ENCODE data around the gene THAP2.
"Not testable (repeated sequence)": the region's sequence is repeated elsewhere in the genome, so short reads cannot be mapped to it uniquely, and the experiment has no call there.

The THAP2 gene

DNA sequence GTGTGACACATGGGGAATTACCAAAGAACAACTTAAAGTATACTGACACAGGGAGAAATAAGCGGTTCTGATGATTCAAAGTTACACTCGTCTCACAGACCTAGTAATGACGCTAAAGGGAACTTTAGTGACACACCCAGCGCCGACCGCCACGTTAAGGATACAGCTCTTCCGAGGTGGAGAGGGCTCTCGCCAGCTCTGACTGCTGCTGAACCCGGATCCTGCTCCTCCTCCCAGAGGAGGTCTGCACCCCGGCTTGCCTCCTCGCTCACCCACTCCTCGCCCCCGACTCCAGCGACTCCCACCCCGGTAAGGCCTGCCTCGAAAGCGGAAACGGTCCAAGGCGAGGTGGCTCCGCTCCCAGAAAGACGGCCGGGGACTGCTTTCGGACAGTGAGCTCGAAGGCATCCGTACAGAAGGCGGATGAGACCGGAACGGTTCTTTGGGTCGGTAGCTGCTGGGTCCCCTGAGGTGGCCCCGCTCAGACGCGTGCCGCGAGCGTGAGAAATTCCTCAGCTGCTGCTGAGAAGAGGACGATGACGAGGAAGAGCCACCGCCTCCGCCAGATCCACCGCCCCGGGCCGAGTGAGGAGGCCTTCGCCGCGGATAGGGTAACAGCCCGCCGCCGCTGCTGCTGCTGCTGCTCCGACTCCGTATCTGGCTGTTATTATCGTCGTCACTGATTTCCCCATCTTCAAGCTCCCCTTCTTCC, 1.1 kb upstream of the THAP2 start:
- DNase-seq (ENCODE audit: low spot score), result peak; percentile 31

DNA sequence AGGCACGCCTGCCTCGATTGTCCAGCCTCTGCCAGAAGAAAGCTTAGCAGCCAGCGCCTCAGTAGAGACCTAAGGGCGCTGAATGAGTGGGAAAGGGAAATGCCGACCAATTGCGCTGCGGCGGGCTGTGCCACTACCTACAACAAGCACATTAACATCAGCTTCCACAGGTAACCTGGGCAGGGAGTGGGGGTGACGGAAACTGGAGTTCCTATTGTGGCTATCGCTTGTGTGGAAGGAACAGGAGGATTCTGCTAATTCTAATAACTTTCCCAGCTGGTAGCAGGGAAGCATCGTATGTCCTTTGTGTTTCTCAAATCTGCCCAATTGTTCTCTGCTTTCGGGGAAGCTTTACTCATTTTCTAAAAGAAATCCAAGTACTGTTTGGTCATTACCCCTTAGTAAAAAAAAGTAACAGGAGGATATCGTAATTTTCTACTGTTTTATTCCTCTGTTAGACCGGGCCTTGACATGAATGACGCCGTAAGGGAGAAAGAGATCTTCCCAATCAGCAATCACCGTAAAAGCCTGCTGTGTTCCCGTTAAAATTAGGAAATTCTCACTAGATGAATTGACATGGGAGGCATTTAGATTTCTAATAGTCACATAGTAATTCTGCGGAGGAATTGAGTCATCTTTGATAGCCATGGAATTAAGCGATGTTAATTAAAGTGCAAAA, 449 bp downstream of the THAP2 start:
- peak; percentile 34 for DNase-seq (ENCODE audit: low spot score)

DNA sequence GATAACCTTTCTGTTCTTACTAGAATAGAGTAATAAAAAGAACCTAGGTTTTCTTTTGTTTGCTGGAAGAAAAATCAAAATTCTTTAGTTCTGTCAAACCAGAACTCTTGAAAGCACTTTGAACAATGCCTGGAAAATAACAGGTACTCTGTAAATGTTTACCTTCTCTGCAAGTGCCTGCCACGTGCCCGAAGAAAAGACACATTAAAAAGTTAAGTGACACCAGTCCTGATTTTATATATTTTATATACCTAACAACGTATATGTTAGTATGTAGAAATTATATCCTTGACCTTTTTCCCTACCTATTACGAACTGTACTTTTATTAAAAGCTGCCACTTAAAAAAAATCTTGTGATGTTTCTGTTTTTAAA, 976 bp downstream of the THAP2 start:
- DNase-seq (ENCODE audit: low spot score), result no peak

DNA sequence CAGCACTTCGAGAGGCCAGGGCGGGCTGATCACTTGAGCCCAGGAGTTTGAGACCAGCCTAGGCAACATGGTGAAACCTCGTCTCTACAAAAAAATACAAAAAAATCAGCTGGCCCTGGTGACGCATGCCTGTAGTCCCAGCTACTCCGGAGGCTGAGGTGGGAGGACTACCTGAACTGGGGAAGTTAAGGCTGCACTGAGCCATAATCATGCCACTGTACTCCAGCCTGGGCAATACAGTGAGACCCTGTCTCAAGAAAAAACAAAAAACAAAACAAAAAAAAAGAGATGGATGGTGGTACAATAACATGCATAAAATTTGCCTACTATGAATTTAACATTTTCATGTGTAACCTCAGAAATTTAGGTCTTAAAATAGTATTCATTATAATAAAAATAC, 2.2 kb downstream of the THAP2 start:
- no peak for DNase-seq (ENCODE audit: low spot score)

DNA sequence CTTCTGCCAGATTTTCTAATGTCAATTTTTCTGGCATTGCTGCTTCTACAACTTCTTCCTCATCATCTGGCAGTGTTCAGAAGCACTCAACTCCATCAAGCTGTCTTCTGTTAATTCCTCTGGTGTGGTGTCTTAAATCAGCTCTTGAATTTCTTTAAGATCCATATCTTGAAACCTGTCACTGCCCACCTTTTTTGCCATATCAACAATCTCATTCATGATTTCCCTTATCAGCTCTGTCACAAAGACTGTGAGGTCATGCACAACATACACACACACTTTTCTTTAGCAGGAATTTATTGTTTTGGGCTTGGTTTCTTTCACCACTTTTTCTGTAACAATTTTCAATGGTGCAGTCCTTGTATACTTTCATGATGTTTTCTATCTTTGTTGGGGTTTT, 7.2 kb downstream of the THAP2 start:
- no peak for DNase-seq (ENCODE audit: low spot score)

DNA sequence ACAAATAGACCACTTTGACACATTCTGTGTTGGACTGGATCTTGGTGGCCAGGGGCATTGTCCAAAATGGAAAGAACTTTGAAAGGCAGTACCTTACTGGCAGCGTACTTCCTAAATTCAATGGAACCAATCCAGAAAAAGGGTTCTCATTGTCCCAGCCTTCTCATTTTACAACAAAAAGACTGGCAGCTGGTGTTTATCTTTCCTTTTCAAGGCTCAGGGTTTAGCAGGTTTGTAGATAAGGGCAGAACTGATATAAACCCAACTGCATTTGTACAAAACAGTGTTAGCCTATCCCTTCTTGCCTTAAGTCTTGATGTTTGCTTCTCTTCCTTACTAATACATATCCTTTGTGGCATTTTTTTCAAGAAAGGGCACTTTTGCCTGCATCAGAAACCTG, 7.7 kb downstream of the THAP2 start:
- no peak for DNase-seq (ENCODE audit: low spot score)

DNA sequence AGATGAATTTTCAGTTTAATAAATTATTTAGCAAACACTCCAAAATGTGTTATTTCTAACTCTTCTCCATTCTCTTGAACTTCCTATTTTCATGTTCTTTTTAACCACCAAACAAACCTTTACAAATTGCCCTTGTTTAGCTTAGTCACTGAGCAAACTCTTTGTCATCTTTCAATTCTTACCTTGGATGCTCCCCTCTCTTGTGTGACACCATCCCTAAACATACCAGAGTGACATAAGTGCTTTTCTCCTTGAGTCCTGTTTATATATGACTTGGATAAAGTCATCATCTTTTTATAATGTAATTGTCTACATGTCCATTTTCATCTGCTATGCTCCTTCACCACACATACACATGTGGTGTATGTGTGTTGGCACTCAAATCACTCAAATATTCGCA, 18.4 kb downstream of the THAP2 start:
- no peak for DNase-seq (ENCODE audit: low spot score)

DNA sequence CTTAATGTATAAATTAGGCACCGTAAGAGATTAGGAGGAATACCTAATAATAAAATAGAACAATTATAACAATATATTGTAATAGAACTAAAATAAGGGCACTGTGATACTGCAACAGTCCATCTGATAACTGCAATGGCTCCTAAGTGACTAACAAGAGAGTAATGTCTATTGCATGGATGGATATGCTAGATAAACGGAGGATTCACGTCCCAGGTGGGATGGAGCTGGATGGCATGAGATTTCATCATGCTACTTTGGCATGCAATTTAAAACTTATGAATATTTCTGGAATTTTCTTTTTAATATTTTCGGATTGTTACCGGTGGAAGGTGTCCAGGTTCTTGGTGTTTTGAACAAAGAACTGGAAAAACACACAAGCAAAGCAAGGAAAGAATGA, 19.5 kb downstream of the THAP2 start:
- DNase-seq (ENCODE audit: low spot score), result no peak

DNA sequence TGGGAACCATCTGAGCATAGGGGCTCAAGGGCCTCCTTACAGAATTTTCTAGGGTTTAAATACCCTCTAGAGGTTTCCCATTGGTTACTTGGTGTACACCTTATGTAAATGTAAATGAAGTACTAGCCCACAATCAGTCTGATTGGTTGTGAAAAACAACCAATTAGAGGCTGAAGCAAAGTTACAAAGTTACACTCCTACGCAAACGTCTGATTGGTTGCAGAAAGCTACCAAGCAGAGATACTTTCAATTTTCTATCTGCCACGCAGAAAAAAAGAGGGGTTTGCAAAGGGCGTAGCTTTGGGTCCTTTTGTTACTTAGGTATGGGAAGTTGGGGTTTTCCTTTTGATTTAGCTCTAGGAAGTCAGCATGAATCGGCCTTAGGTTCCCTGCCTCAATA, 20.0 kb downstream of the THAP2 start:
- DNase-seq (ENCODE audit: low spot score), result no peak

DNA sequence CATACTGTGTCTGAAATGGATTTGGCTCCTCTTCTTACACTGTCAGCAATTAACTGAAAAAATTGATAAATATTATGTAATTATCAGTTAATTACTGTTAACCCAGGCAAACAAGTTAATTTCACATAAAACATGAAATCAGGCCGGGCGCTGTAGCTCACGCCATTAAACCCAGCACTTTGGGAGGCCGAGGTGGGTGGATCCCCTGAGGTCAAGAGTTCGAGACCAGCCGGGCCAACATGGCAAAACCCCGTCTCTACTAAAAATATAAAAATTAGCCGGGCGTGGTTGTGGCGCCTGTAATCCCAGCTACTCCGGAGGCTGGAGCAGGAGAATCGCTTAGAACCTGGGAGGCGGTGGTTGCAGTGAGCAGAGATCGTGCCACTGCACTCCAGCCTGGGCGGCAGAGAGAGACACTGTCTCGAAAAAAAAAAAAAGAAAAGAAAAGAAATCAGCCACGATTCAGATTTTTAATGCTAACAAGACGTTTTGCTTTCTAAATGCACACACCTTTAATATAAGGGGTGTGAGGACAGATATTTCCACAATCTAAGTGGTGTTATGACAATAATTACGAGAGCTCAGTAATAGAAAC, 21.3 kb downstream of the THAP2 start:
- DNase-seq (ENCODE audit: low spot score), result no peak

DNA sequence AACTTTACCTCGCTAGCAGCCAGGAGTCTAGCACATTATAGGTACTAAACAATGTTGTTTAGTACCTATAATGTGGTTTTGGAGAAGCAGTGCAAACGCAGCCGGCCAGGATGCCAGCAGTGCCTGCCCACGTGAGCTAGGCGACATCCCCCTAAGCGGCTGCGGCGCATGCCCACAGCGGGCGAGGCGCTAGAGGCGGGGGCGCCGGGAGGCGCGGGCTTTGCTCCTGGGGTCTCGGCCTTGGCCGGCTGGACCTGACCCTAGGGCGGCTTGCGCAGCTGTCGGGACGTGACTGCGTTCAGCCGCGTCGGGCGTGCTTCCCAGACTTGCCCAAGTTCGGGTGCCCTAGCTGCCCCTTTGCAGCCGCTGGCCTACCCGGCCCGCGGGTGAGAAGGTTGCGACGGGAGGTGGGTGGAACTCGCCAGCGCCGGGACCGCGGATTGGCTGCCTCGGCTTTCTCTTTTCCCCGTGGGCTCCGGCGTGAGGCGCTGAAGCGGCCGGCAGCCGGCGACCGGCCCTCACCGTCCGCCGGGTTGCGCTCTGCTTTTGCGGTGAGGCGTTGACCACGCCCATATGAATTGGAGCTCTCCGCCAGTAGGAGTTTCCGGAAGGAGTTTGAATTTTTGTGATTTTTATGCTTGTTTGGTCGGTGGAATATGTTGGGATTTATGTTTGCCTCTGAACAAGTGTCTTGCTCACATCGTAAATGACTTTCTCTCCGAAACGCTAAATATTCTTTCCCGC, 22.0 kb downstream of the THAP2 start, which contains the start of gene TMEM19:
Gene TMEM19 (plus strand): TSS at position 169 of the 744 bp plus-strand sequence. CDS start 599 bp downstream, outside the sequence.
- peak; percentile 93 for DNase-seq (ENCODE audit: low spot score)

DNA sequence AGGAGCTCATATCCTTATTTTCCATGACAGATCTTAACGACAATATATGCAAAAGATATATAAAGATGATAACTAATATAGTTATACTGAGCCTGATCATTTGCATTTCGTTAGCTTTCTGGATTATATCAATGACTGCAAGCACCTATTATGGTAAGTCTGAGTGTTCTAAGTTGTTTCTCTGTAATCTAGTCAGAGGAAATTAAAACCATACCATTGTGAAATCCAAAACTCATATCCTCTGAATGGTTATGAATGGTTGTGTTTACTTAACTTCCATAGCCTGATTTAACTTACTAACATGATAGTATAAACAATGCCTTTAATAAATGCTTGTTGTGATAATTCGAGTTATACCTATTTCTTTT, 22.5 kb downstream of the THAP2 start:
- no peak for DNase-seq (ENCODE audit: low spot score)

DNA sequence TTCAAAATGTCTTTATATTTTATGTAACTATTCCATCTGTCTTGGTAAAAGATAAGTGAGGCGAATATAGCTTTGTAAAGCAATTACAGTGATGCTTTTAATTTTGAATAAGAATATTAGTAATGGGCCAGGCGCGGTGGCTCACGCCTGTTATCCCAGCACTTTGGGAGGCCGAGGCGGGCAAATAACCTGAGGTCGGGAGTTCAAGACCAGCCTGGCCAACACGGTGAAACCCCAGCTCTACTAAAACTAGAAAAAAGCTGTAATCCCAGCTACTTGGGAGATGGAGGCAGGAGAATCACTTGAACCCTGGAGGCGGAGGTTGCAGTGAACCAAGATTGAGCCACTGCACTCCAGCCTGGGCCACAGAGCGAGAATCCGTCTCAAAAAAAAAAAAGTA, 23.1 kb downstream of the THAP2 start:
- not testable (repeated sequence) for DNase-seq (ENCODE audit: low spot score)

DNA sequence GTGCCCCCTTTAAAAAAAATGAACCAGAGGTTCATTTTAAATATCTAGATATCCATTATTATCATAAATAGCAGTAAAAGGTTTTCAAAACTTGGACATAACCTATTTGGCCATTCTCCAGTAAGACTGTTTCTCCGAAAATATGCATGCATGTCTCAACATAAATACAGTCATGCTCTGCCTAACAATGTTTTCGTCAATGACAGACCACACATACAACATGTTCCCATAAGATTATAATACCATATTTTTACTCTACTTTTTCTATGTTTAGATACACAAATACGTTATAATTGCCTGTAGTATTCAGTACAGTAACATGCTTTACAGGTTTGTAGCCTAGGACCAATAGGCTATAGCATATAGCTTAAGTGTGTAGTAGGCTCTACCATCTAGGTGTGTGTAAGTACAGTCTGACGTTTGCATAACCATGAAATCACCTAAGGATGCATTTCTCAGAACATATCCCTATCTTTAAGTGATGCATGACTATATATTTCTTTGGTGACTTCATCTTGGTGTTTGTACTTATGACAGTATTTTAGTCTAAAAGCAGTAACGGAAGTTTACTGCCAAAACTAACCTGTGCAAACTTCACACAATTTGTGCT, 25.0 kb downstream of the THAP2 start:
- no peak for DNase-seq (ENCODE audit: low spot score)

DNA sequence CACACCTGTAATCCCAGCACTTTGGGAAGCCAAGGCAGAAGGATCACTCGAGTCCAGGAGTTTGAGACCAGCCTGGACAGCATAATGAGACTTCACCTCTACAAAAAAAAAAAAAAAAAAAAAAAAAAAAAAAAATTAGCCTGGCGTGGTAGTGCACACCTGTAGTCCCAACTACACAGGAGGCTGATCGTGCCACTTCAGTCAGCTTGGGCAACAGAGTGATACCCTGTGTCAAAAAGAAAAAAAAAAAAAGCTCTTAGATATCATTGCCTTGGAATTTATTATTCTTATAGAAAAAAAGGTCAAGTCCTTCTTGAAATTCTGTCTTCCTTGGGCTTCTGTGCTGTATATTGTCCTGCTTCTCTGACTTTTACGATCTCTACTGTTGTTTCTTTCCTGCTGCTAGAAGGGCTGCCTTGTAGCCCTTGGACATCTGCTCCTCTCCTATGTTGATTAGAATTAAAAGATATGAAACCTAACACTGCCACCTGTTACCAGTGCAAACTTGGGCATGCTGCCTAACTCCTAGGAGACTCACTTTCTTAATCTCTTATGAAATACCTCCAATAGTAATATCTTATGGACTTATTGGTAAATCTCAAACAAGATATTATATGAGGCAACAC, 27.5 kb downstream of the THAP2 start:
- DNase-seq (ENCODE audit: low spot score), result no peak

DNA sequence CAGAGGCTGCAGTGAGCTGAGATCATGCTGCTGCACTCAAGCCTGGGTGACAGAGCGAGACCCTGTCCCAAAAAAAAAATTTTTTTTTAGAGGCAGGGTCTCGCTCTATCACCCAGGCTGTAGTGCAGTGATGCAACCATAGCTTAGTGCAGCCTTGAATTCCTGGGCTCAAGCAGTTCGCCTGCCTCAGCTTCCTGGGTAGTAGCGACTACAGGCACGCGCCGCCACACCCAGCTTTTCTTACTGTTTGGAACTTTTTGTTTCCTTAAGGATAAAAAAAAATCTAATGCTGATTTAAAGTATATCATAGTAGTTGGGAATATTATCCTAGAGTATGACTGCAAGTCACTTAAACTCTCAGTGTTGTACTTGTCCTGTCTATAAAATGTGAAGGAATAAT, 29.0 kb downstream of the THAP2 start:
- no peak for DNase-seq (ENCODE audit: low spot score)

DNA sequence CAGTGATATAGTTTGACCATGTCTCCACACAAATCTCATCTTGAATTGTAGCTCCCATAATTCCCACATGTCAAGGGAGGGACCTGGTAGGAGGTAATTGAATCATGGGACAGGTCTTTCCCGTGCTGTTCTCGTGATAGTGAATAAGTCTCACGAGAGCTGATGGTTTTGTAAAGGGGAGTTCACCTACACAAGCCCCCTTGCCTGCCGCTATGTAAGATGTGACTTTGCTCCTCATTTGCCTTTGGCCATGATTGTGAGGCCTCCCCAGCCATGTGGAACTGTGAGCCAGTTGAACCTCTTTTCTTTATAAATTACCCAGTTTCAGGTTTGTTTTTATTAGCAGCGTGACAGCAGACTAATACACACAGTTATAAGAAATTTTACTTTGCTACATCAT, 29.6 kb downstream of the THAP2 start:
- not testable (repeated sequence) for DNase-seq (ENCODE audit: low spot score)

DNA sequence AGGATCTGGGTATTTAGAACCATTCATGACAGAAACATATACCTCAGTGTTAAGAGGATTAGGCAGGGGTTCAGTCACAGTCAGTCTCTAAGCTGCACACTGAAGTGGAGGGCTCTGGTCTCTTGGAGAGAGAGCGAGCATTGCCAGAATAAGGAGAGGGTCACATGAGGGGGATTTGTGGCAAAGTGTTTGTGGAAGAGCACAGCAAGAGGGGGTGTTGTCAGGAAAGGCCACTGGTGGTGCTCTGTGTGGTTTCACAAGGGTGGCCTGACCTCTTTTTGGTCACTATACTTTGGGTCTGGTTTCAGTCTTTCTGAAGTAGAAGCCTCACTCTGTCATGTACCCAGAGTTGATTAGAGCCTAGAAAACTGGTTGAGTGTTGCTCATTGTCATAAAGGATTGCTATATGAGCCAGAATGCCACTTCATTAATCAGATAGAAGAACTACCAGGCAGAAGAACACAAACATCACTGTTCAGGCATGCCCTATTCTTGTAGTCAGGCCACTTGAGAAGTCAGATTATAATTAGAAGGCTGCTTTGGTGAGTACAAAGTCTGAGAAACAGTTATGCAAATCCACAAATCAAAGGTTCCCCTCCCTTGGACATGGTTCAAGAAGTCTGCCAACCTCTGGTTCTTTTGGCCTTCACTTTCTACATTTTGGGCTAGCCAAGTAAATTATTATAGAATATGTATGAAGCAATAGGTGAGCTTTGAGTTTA, 30.2 kb downstream of the THAP2 start:
- no peak for DNase-seq (ENCODE audit: low spot score)

DNA sequence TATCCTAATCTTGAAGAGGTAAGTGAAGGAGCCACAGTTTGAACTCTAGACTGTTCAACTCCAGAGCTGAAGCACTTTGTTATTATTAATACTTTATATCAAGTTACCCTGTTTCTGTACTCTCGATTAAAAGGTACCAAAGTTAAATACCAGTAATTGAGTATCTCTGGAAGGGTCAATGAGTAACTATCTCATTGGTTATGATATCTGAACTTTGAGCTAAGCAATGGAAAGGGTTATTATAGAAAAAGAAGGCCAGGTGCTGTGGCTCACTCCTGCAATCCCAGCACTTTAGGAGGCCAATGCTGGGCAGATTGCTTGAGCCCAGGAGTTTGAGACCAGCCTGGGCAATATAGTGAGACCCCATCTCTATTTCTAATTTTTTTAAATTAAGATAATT, 31.7 kb downstream of the THAP2 start:
- DNase-seq (ENCODE audit: low spot score), result no peak

DNA sequence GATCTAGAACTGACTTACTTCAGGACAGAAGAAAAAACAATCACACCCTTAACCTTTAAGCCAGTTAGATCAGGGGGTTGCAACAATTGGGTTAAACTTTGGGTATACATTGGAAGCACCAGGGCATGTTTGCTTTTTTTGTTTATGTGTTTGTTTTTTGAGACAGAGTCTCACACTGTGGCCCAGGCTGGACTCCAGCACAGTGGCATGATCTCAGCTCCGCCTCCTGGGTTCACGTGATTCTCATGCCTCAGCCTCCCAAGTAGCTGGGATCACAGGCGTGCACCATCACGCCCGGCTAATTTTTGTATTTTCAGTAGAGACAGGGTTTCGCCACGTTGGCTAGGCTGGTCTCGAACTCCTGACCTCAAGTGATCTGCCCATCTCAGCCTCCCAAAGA, 38.1 kb downstream of the THAP2 start:
- not testable (repeated sequence) for DNase-seq (ENCODE audit: low spot score)

DNA sequence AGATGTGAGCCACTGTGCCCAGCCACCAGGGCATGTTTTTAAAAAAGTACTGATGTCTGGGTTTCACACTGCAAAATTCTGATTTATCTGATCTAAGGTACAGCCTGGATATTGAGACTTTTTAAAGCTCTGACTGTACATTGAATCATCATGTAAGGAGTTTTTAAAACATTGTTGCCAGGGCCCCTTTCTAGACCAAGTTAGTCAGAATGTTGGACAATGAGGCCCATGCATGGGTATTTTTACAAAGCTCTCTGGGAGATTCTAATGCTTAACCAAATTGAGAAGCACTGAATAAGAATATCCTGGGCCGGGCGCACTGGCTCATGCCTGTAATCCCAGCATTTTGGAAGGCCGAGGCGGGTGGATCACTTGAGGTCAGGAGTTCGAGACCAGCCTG, 38.5 kb downstream of the THAP2 start:
- DNase-seq (ENCODE audit: low spot score), result no peak

Data from putamen (tissue), 1 donor.